Thyroid gland (tissue), 4 donors: ENCODE data around the gene HDAC9. TPM values are rescaled to one million over a fixed set of nuclear protein-coding genes. Genes with fewer than 3 reads are reported as not detected.

Source experiments
- DNase-seq, 2 donors: peaks; one replicate each; pipeline ENCODE4 v3.0.0-alpha.2; 2019
- H3K27ac ChIP-seq, 3 donors: fragments of 200-600 bp; sonication (generic); 1 replicate in 2 of 3; 2 replicates in 1 of 3; pipeline ENCODE4 v1.5.1; 2016 to 2019; ENCODE audit warnings: mild to moderate bottlenecking in 1 of 3, moderate library complexity in 1 of 3
- H3K27me3 ChIP-seq: fragments of 200-600 bp; sonication (generic); one replicate; pipeline ENCODE4 v1.5.1; 2019
- H3K36me3 ChIP-seq, 2 donors: fragments of 200-600 bp; sonication (generic); one replicate each; pipeline ENCODE4 v1.5.1; 2016 to 2019
- H3K4me1 ChIP-seq, 2 donors: fragments of 200-600 bp; sonication (generic); one replicate each; pipeline ENCODE4 v1.5.1; 2017 to 2019
- H3K4me3 ChIP-seq, 3 donors: fragments of 200-600 bp; sonication (generic); replicated peaks in 1 of 3; 1 replicate in 2 of 3; 2 replicates in 1 of 3; pipeline ENCODE4 v1.5.1; 2016; ENCODE audit warnings: mild to moderate bottlenecking in 1 of 3
- H3K9me3 ChIP-seq: fragments of 200-600 bp; sonication (generic); one replicate; pipeline ENCODE4 v1.5.1; 2017
- CTCF ChIP-seq, 6 experiments: fragments of 200-600 bp in 3 of 6; fragments of 450-650 bp in 3 of 6; sonication (generic) in 3 of 6; IDR thresholded peaks; one replicate each; pipeline ENCODE4 v1.5.1; 2016 to 2019; ENCODE audit warnings: antibody characterized with exemption in 6 of 6, mild to moderate bottlenecking in 2 of 6, inconsistent platforms in 1 of 6, moderate library complexity in 1 of 6
- POLR2A ChIP-seq, 2 donors: fragments of 450-650 bp; IDR thresholded peaks; one replicate each; pipeline ENCODE4 v1.6.1; 2017; ENCODE audit warnings: antibody characterized with exemption in 2 of 2, mild to moderate bottlenecking in 2 of 2, moderate library complexity in 1 of 2
- WGBS, 2 donors: methylation state at CpG; one replicate each; pipeline ENCODE4 v1.1.5; 2017; 5-methylcytosine and 5-hydroxymethylcytosine counted together
- intact Hi-C: fragments of 100-400 bp; cut with DNase I; formaldehyde crosslinking; loops from one replicate; pipeline ENCODE4 v1.15.1; 2023
- total RNA-seq, 4 donors: library from RNA; depleted of rRNA; stranded (reverse); fragments of >200 nt; gene quantifications; one replicate each; pipeline ENCODE4 v1.2.3, GENCODE V29; 2016

Gene HDAC9
- total RNA-seq, 4 donors from 2014 or later = 5.4 to 28.2 (median 7.2) TPM

GRCh38 chr7:18995270-18995671 is 499.7 kb downstream of the HDAC9 start:
- WGBS, 2 donors = 90 to 91% methylated on average over 3 of the region's 3 CpGs
- Histone ChIP-seq H3K4me1 (no peaks in the 10 kb centered on the region), H3K36me3 (no peaks in the 10 kb centered on the region), H3K27ac (no peak overlapping the region), H3K9me3 (no peaks in the 10 kb centered on the region), H3K27me3 (no peaks in the 10 kb centered on the region), H3K4me3 (no peak overlapping the region)
- intact Hi-C loops = no loop called here
- DNase-seq = no peak
- no peak for TF ChIP-seq POLR2A (IDR thresholded peaks at IDR 0.05)
- no peak for TF ChIP-seq CTCF (IDR thresholded peaks at IDR 0.05)

GRCh38 chr7:18995811-18996426 is 500.4 kb downstream of the HDAC9 start:
- intact Hi-C loops = no loop called here
- Histone ChIP-seq H3K27me3 (no peaks in the 10 kb centered on the region), H3K9me3 (no peaks in the 10 kb centered on the region), H3K27ac (no peak overlapping the region), H3K4me1 (no peaks in the 10 kb centered on the region), H3K4me3 (no peak overlapping the region), H3K36me3 (no peaks in the 10 kb centered on the region)
- WGBS, 2 donors = 68 to 70% methylated on average over 5 of the region's 5 CpGs
- no peak for DNase-seq
- TF ChIP-seq POLR2A (IDR thresholded peaks at IDR 0.05) = no peak

GRCh38 chr7:18996583-18996982 is 501.0 kb downstream of the HDAC9 start:
- intact Hi-C loops = no loop called here

GRCh38 chr7:18997477-18998150 is 502.1 kb downstream of the HDAC9 start:
- no peak for TF ChIP-seq CTCF (IDR thresholded peaks at IDR 0.05)
- no peak for TF ChIP-seq POLR2A (IDR thresholded peaks at IDR 0.05)
- no peak overlapping the region for H3K4me3 ChIP-seq
- H3K4me1 ChIP-seq = no peaks in the 10 kb centered on the region
- DNase-seq = no peak
- WGBS, 2 donors = 96 to 100% methylated on average over 1 of the region's 1 CpG
- H3K27me3 ChIP-seq = no peaks in the 10 kb centered on the region
- intact Hi-C loops = no loop called here
- H3K36me3 ChIP-seq = no peaks in the 10 kb centered on the region
- H3K9me3 ChIP-seq = no peaks in the 10 kb centered on the region
- H3K27ac ChIP-seq = no peak overlapping the region

More at GRCh38 chr7:18996583-18996982, 501.0 kb downstream of the HDAC9 start:
- no peak for DNase-seq
- H3K27me3 ChIP-seq = no peaks in the 10 kb centered on the region
- TF ChIP-seq CTCF (IDR thresholded peaks at IDR 0.05) = no peak
- no peak for TF ChIP-seq POLR2A (IDR thresholded peaks at IDR 0.05)
- 92 to 93% methylated on average over 2 of the region's 2 CpGs for WGBS, 2 donors
- H3K36me3 ChIP-seq = no peaks in the 10 kb centered on the region
- no peak overlapping the region for H3K27ac ChIP-seq
- no peak overlapping the region for H3K4me3 ChIP-seq
- no peaks in the 10 kb centered on the region for H3K4me1 ChIP-seq
- no peaks in the 10 kb centered on the region for H3K9me3 ChIP-seq

- 71 to 81% methylated on average over 4 of the region's 4 CpGs for WGBS, 2 donors
Observed at GRCh38 chr7:19000410-19000809, 504.9 kb downstream of the HDAC9 start.

More at GRCh38 chr7:19000410-19000809, 504.9 kb downstream of the HDAC9 start:
- Histone ChIP-seq H3K27me3 (no peaks in the 10 kb centered on the region), H3K4me3 (no peak overlapping the region), H3K4me1 (no peaks in the 10 kb centered on the region), H3K36me3 (no peaks in the 10 kb centered on the region), H3K9me3 (no peaks in the 10 kb centered on the region), H3K27ac (no peak overlapping the region)
- intact Hi-C loops = no loop called here
- TF ChIP-seq CTCF (IDR thresholded peaks at IDR 0.05) (no peak), POLR2A (IDR thresholded peaks at IDR 0.05) (no peak)
- DNase-seq = no peak
